IPS-18c (cell line): ENCODE measurements around the gene LRMDA.

Experiments
- H3K4me3 ChIP-seq: 2 replicates; pipeline ENCODE4 v1.7.0; 2013; ENCODE audit warnings: low read depth, mild to moderate bottlenecking, low read length, moderate library complexity; ENCODE audit not compliant: insufficient read depth
- H3K9me3 ChIP-seq: one replicate; pipeline ENCODE4 v1.6.1; 2013; ENCODE audit warnings: mild to moderate bottlenecking, low read length, moderate library complexity; ENCODE audit not compliant: control insufficient read depth, insufficient read depth

Gene LRMDA

DNA sequence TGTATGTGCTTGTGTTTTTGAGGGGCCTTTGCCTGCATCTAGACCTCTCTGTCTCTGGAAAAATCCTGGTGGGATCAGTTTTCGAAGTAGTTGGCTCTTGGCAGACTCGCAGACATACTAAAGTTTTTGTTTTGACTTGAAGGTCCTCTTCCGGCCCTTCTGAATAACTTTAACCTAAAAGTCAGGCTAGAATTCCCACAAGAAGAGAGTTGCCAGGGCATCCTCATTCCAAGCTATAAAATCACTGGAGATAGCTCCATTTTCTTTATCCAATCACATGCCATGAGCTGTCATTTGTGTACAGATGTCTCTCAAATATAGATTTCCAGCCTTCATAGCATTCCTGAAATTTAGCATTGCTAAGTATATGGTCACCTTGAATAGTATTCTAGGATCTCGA lies 967.8 kb downstream of the LRMDA start:
- no peak overlapping the region for H3K4me3 ChIP-seq
- no peaks in the 10 kb centered on the region for H3K9me3 ChIP-seq

DNA sequence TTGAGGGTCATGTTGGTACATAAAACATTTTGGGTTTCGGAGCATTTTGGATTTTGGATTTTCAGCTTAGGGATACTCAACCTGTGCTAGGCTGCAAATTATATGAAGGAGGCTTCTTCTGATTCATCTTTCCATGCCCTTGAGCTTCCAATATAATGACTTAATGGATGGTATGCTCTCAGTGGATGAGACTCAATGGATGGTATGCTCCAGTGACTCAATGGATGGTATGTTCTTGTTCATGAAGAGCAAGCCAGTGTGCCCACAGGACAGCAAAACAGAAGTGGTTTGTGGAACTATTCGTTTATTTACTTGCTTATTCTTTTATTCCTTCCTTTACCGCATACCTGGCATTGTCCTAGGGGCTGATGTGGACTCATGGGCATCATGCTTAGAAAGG lies 969.6 kb downstream of the LRMDA start:
- H3K4me3 ChIP-seq, result no peak overlapping the region
- H3K9me3 ChIP-seq, result no peaks in the 10 kb centered on the region

DNA sequence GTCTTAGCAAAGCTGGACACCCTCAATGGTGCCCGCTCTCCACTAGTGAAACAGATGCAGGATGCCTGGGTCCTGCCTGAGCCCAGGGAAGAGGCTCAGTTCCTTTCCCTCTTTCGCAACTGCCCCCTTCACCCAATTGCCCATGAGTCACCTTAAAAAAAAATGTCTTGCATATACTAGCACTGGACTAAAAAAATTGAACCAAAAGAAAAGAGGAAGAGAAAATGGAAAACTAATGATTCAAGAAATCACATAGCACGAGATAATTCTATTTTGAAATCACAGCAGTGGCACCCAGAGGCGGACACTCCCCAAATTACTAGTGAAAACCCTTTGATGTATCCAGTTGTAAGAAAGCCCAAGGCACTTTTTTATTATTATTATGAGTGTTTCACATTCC lies 972.5 kb downstream of the LRMDA start:
- no peak overlapping the region for H3K4me3 ChIP-seq
- no peaks in the 10 kb centered on the region for H3K9me3 ChIP-seq

DNA sequence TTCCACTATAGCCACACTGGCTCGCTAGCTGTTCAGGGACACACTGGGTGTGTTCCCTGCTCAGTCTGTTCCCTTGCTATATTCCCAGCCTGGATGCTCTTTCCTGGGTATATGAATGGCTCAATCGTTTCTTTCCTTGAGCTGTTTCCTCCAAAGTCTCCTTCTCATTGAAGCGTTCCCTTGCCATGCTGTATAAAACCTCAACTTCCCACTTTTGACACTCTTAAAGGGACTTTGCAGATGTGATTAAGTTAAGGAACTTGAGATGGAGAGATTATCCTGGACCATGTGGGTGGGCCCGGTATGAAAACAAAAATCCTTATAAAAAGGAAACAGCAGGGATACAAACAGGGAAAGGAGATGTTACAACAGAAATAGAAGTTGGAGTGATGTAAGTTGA lies 973.1 kb downstream of the LRMDA start:
- H3K4me3 ChIP-seq, result no peak overlapping the region
- H3K9me3 ChIP-seq, result no peaks in the 10 kb centered on the region

DNA sequence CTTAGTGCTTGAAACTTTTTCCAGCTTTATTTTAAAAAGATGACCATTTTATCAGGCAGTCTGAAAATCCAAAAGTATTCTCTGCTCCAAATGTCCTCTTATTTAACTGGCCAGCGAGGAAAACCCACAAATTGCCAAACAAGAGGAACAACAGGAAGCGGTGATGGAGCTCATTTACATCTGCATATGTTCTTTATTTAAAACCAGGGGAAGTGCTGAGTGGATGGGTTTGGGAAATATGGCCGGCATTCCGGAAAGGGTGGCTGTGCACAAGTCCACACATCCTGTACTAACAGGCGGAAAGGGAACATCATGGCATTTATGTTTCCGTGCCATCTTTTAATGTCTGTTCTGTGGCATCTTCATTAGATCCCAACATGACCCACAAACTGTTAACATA lies 974.5 kb downstream of the LRMDA start:
- Histone ChIP-seq H3K4me3 (no peak overlapping the region), H3K9me3 (no peaks in the 10 kb centered on the region)

- Histone ChIP-seq H3K9me3 (no peaks in the 10 kb centered on the region), H3K4me3 (no peak overlapping the region)
Observed at GRCh38 chr10:76408646-76409045, 977.2 kb downstream of the LRMDA start.

GRCh38 chr10:76411729-76412435 lies 980.5 kb downstream of the LRMDA start:
- Histone ChIP-seq H3K9me3 (no peaks in the 10 kb centered on the region), H3K4me3 (no peak overlapping the region)

- H3K9me3 ChIP-seq, result no peaks in the 10 kb centered on the region
- no peak overlapping the region for H3K4me3 ChIP-seq
Observed at GRCh38 chr10:76415554-76415953, 984.1 kb downstream of the LRMDA start.

- Histone ChIP-seq H3K9me3 (no peaks in the 10 kb centered on the region), H3K4me3 (no peak overlapping the region)
Observed at GRCh38 chr10:76416642-76417041, 985.2 kb downstream of the LRMDA start.

DNA sequence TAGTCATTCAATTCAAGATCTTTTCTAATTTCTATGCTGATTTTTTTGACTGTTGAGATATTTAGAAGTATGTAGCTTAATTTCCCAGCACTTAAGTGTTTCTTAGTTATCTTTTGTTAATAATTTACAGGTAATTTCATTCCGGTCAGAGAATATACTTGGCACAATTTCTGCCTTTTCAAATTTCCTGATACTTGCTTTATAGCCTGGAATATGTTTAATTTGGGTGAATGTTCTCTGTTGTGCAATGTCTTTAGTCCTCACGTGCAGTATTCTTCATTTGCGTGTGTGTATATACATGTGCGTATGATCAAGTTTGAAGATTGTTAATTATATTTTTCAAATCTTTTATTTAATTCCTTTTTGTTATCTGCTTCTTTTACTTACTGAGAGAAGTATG lies 989.3 kb downstream of the LRMDA start:
- no peaks in the 10 kb centered on the region for H3K9me3 ChIP-seq
- no peak overlapping the region for H3K4me3 ChIP-seq

DNA sequence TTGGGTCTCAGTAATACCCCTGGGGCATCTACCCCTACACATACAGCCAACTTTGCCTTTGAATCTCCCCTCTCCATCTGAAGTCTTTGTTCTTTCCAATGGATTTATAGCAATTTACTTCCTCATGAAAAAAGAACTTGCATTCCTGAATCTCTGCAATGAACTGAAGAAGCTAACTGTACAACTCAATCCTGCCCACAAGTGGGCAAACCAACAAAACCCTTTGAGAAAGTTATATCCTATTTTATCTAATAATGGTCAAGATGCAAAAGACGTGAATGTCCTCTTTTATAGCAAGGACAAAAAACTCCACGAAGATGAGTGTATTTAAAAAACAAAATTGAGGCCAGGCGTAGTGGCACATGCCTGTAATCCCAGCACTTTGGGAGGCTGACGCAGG lies 991.3 kb downstream of the LRMDA start:
- H3K9me3 ChIP-seq, result no peaks in the 10 kb centered on the region
- H3K4me3 ChIP-seq, result no peak overlapping the region

GRCh38 chr10:76428551-76429367 lies 997.3 kb downstream of the LRMDA start:
- no peak overlapping the region for H3K4me3 ChIP-seq
- H3K9me3 ChIP-seq, result no peaks in the 10 kb centered on the region

DNA sequence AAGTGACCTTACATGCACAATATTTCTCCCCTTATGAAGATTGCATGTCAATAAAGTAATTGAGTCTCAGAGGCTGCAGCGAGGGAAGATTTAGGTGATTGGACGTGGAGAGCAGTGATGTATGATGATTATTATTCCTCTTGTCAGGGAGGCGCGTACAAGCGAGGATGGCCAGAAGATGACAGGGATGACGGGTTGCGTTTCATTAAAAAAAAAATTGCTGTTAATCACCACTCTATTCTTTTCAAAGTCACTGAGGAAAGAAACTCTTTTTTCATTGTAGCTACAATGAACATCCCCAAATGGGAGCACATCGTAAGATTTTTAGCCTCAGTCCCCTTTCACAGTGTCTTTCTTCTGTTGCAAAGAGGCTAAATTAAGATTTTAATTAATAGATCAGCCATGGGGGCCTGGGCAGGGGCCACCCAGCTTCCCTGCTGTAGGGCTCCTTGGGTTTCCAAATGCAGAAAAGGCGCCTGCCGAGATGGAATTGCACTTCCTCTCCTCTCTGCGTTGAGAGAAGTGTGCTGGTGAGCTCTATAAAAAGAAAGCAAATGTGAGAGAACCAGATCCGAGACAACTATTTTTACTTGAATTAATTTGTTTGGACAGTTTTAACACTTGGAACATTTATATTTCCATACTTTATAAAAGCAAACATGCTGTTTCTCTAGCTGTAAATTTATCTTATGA lies 998.1 kb downstream of the LRMDA start:
- no peak overlapping the region for H3K4me3 ChIP-seq
- H3K9me3 ChIP-seq, result no peaks in the 10 kb centered on the region

DNA sequence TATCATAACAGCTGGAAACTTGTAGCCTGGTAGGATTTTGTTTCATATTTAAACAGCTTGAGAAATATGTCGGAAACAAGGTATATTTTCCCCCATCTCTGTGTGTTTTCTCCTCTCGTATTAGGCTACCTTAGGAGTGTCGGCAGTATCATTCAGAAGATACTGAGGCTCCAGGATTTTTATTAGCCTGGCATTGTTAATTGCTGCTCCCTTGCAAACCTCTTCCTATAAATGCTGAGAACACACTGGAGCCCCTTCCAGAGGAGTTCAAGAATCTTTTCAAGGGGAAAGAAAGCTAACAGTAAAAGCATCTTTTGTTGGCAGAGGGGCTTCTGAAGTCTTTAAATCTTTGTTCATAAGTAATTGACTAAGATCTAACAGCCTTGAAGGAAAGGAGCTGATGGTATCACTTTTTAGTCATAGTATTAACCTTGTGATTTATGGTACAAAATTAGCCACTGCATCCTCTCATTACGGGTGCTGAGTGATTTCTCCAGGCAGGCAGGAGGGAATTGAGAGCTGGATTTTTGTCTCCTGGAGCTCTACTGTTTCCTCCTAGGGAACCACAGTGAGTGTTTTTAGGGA lies 998.7 kb downstream of the LRMDA start:
- no peak overlapping the region for H3K4me3 ChIP-seq

DNA sequence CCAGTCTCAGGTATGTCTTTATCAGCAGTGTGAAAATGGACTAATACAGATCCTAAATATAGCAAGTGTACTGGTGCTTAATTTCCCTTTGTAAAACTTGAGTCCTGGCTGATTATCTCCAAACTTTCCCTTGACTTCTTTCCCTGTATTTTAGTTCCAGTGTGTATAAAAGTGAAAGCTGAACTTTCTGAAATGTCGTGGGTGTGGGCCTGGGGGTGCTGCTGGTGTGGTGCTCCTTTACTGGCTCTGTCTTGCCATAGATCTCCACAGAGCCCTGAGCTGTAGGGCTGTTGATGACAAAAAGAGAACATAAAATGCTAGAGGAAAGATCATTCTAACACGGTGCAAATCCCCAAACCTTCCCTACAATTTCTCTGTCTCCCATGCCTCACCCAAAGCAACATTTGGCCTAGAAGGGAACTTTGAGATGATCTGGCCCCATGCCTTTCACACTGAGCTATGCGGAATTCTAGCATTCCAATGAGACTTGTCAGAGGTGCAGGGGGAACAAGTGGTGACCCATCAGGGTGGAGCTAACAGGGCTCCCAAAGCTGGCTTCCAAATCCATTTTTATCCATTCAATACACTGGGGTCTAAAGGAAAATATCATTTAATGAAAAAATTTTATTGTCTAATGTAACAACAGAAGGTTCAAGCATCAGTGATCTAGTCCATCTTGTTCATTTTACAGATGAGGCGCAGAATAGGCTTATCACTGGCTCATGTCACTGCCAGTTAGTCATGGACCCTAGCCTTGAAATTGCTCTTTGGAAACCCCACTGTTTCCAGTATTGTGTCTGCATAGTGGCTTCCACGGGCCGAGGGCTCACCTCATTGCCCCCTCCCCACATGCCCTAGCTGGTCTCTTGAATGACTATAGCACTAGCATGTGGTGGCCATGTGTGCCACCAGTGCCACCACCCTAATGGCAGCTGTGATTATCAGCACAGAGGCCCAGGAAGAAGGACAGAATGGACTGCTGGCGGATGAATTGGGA lies 1000.9 kb downstream of the LRMDA start:
- Histone ChIP-seq H3K4me3 (no peak overlapping the region), H3K9me3 (no peaks in the 10 kb centered on the region)

More for the DNA sequence above, 998.7 kb downstream of the LRMDA start:
- no peaks in the 10 kb centered on the region for H3K9me3 ChIP-seq

DNA sequence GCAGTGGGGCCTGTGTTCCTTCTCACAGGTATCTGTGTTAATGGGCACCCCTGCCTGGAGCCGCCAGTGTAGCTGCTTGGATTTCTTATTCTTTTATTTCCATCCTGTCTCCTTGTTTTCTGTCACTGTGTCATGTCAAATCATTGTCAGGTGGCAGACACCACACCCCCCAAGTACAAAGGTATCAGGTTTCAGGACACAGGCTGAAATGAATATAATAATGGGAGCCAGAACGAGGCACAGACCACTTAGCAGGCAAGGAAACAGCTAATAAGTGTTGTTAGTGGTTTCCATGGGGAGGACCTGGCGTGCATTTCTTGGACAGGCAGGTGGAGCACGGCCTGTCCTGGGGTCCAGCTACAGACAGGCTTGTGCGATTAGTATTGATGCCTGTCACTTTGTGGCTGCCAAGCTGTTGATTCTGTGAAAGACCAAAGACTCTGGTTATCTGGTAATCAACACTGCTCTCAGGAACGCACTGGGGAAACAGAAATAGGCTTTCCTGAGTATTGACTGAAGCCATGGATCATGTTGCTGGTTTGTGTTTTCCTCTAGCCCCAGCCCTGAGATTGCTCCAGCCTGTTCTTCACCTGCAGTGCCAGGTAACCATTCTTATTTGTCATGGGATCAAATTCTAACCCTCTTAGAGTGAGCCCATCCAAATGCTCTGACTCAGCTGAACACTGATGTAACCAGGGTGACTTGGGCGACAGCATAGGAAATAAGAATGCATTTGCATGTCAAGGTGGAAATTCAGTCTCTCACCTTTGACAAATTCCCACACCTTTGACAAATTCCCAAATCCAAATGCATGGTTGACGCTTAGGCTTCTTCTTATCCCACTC lies 1002.0 kb downstream of the LRMDA start:
- no peak overlapping the region for H3K4me3 ChIP-seq
- H3K9me3 ChIP-seq, result no peaks in the 10 kb centered on the region
